Fibroblast of skin of left quadriceps (primary cell): ENCODE data around the gene PDE9A.

ENCODE experiments used
- DNase-seq, 2 experiments: peaks; one replicate each; pipeline ENCODE4 v3.0.0-alpha.2; 2013; ENCODE audit warnings: low read depth in 2 of 2

The PDE9A gene

DNA sequence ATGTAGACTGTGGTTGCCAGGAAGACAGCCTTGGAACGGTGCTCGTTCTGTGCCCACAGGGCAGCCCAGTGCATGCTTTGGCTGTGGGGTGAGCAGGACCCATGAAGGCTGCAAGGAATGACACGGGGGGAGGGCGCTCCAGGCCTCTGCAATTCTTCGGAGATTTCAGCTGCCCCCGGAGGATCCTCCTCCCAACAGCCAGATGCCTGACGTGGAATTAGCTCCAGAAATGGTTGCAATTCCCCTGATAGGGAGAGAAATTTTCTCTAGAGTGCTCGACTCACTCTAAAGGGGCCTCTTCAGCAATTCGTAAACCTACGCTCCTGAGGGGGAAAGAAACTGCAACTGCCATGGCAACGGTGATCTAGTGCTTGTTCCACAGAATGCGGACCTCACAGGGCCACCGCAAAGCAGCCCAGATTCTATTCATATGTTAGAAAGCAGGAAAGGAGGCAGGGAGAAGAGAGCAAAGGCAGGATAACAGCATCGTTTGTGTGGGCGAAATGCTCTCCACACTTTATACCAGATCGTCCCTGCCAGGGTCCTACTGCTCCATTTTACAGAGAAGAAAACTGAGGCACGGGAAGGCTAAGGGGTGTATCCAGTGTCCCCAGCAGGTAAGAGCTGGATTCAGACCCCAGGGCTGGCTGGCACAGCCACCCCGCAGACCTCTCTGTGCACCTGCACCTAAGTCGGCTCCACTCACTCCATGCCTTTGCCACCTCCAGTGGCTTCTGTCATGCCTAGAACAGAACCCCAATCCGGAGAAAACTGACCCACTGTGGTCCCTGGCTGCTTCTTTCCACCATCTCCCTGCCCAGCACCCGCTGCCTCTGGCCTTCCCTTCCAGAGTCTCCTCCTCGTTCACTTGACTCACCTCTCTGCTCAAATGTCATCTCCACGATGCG, 11.9 kb upstream of the PDE9A start:
- DNase-seq: no peak

GRCh38 chr21:42642219-42642745, 11.1 kb upstream of the PDE9A start:
- no peak for DNase-seq

GRCh38 chr21:42644223-42645208, 8.9 kb upstream of the PDE9A start:
- DNase-seq: no peak

DNA sequence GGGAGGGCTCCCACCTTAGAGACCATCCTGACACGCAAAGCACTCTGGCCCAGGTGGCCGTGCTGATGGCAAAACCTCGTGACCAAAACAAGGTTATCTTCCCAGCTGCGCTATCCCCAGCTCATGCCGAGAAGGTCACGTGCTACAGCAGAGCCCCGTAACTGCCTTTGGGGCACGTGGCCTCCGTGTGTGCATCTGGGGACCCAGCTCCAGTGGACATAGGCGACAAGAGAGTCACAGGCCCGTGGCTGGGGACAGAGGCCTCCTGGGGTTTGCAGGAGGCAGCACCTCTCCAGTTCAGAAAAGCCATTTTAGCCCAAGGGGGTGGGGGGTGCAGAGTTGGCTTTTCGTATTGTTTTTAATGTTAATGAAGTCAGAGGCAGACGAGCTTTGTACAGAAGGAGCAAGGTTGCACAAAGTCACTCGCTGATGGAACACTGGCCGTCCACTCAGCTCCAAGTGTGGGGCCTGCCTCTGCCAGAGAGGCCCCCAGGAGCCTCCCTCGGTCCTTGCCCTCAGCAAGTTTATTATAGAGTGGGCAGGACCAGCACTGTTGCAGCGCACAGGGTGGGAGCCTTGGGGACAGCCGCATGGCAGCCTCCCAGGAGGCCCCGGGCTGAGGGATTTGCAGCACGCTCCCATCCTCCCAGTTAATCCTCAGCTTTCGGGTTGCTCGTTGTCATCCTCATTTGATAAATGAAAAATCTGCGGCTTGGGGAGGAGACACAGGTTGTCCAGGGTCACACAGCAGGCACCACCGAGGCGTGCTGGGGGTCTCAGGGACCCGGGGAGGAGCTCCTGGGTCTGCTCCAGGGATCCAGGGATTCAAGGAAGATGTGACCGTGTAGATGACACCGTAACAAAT, 8.0 kb upstream of the PDE9A start:
- no peak for DNase-seq

DNA sequence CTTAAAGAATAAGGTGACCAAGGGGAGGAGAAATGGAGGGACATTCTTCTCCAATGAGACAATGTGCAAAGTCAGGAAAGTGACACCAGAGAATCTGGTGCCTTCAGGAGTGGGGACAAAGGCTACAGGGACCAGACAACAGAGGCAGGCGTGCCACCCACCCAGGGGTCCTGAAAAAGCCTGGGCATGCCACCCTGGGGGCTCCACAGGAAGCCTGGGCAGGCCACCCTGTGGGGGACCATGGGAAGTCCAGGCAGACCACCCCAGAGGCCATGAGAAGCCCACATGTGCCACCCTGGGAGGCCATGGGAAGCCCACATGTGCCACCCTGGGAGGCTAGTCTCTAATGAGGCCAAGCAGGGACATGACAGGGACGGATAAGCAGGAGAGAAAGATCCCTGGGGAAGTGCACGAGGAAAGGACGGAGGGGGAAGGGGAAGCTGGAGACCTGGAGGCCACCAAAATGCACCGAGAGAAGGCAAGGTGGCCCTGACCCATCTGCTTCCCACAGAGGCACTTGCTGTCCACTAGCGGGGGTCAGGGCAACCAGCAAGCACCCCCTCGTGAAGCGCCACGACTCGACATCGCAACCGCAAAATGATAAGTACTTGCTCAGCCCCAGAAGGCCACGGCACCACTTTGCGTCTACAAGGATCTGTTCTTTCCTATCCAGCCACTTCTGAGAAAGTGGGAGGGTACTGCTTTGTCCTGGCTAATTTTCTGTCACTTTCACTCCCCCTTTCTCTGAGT, 7.2 kb upstream of the PDE9A start:
- DNase-seq: no peak

- no peak for DNase-seq
Observed at GRCh38 chr21:42646836-42647235, 6.6 kb upstream of the PDE9A start.

DNA sequence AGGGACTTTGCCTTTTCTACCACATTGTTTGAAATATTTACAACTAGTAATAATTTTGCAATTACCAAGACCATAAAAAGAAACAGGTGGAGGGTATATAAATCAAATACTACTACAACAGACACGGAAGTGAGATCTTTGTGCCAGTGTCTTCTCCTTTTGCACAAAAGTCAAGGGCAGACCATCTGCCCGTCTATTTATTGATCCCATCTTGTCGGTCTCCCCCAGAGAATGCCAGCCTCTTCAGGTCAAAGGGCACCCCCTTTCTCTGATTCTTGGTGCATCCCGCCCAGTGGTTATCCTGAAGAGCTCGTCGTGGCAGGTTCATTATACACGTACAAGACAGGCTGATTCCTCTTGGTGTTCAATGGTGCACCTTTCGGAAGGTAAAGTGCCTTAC, 4.8 kb upstream of the PDE9A start:
- no peak for DNase-seq

DNA sequence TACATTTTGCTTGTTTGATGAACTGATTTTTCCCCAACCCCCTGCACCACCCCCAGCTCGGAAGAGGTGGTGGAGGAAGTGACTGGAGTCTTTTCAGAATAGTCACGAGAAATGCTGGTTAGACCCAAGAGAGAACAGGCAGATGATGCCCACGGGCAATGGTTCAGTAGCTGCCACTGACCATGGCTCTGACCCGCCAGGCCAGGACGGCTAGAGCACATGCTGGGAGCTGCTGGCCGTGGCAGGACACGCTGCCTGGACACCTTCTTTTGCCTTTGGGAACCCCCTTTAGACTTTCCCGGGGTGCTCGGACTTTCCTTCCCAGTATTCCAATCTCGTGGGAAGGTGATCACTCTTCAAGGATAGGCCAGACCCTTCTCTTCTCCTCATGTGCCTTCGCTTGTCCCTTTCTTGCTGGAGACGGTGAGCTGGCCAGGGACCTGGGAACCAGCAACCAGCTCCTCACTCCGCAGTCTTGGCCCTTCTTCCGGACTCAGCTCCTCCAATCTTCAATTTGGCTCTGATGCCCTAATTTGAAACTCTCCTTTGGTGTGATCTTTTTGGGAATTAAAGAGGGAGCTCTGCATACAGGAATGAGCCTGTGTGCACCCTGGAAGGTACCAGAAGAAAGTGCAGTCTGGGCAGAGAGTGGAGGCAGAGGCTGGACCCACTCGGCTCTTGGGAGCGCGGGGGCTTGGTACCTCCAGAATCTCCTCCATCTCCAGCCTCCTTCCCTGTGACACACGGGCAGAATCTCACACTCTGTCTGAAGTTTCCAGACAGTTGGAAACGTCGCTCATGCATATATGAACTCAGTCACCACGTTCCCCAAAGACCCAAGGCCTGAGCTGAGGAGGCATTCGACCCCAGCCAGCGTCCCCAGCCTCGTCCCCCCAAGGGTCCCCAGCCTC, 4.0 kb upstream of the PDE9A start:
- no peak for DNase-seq

DNA sequence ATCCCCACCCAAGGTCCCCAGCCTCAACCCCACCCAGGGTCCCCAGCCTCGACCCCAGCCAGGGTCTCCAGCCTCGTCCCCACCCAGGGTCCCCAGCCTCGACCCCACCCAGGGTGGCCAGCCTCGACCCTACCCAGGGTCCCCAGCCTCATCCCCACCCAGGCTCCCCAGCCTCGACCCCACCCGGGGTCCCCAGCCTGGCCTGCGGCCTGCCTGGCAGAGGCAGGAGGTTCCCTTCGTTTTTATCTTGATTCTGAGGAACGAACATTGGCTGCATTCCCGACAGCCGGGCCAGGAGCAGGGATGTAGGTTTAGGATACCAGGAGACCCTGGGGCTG, 3.4 kb upstream of the PDE9A start:
- no peak for DNase-seq

DNA sequence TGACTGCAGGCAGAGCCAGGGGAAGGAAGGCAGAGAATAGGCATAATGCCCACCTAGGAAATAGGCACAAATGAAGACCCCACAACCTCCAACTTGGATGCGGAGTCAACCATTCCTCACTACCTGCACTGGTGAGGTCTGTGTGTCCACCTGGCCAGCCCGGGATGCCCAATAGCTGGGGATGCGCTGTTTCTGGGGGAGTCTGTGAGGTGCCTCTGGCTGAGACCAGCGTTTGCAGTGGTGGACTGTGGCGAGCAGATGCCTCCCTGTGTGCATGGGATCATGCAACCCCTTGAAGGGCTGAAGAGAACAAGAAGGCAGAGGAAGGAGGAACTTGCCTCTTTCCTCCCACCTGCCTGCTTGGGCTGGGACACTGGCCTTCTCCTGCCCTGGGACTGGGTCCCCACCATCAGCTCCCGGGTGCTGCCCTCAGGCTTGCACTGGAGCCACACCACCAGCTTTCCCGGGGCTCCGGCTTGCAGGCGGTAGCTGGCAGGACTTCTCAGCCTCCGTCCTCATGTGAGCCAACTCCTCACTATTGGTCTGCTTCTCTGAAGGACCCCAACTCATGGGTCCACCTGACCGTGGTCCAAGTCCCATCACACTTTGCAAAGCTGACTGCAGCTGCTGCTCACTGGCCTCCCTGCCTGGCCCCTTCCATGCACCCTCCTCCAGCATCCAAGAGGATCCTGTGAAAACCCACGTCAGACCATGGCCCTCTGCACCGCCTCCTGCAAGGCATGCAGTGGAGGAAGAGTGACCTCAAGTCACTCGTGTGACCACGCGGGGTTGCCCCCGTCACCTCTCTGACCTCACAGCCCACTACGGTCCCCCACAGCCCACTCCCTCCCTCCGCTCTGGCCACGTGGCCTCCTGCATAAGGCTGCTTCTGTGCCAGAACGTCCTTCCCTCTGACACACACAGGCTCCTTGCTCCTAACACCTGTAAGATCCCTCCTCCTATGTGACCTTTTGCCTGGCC, 2.7 kb upstream of the PDE9A start:
- no peak for DNase-seq

GRCh38 chr21:42651515-42652401, 1.7 kb upstream of the PDE9A start:
- DNase-seq: no peak

DNA sequence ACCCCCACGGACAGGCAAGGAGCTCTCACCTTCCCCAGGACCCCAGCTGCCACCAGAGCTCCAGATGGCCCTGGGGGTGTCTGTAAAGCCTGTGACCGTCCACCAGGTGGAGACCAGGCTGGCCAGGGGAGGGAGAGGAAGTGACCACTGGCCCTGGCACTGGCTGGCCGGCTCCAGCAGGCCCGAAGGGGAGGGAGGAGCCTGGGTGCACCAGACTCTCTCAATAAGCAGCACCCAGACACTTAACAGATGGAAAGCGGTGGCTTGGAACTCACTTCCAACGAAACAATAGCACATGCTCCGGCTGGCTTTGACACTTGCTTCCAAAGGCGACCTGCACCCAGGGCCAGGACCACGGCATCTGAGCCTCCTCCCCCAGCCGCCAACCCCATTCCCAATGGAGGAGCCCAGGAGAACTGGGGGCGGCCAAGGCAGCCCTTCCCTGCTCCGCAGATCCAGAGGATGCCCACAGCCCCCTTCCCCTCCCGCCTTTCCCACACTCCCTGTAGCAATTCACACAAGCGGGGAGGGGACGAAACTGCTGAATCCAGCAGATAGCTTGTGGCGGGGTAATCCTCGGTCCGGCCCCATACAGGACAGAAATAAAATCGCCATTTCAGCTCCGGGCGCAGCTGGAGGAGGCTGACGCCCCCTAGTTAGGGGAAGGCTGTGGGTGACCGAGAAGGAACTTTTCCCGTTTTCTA, 742 bp upstream of the PDE9A start:
- no peak for DNase-seq

DNA sequence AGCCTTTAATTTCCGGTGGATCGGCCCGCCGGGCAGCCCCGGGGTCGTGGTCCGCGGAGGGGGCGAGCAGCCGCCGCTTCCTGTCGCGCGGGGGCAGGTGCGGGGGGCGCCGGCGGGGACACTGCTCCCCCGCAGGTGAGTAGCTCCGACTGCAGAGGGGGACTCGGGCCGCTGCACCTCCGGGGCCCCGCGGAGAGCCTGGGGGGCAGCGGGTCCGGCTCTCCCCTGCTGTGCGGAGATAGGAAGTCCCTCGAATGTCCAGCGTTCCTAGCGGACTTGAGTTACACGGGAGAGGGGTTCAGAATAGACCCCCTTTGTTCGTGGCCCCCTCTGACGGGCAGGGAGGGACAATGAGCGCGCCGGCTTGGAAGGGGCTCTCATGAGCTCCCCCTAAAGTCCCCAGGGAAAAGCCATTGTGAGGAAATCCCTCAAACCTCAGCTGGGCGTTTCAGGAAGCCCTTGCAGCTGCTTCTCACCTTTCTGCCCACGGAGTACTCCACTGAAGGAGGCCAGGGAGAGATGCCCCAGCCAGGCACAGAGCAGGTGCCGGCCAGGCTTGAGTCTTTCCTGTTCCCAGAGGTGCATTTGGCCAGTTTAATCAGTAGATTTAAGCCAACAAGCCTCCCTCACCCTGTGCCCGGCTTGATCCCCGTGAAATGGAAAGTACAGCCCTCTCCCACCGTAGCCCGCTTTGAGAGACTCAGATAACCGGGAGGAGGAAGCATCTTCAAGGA, 925 bp downstream of the PDE9A start:
- no peak for DNase-seq

- no peak for DNase-seq
Observed at GRCh38 chr21:42654913-42655795, 1.7 kb downstream of the PDE9A start.
